Subcutaneous adipose tissue (tissue), 4 donors: ENCODE data around the gene LIG1. TPM values are rescaled to one million over a fixed set of nuclear protein-coding genes. Genes with fewer than 3 reads are reported as not detected.

Experiments
- total RNA-seq, 4 donors: library from RNA; depleted of rRNA; stranded (reverse); fragments of >200 nt; gene quantifications; one replicate each; pipeline ENCODE4 v1.1.0, GENCODE V29; 2016

The LIG1 gene
- total RNA-seq, 4 donors from 2014 or later = 2.3 to 22.0 (median 8.5) TPM

Other genes starting within 250 kb of the LIG1 start
- gene BSPH1, start 178.2 kb downstream of the LIG1 start, total RNA-seq = not detected
- not detected for gene ELSPBP1, start 175.7 kb downstream of the LIG1 start, total RNA-seq
- not detected for gene CABP5, start 126.3 kb downstream of the LIG1 start, total RNA-seq
- gene PLA2G4C, start 59.5 kb downstream of the LIG1 start, total RNA-seq = 10 to 100 TPM in 2 of 4 donors, 1 to 10 TPM in 2; 3.5 to 11.1 (median 8.9) TPM
- 1 to 10 TPM; 1.9 to 8.1 (median 3.0) TPM for gene ZSWIM9, start 336 bp upstream of the LIG1 start, total RNA-seq
- gene CARD8, start 85.6 kb upstream of the LIG1 start, total RNA-seq = 100 to 1,000 TPM in 1 of 4 donors, 10 to 100 TPM in 3; 42.5 to 103 (median 65.2) TPM
- gene ZNF114, start 99.7 kb upstream of the LIG1 start, total RNA-seq = under 1 TPM in 3 of 4 donors, not detected in 1; 0.19 to 0.65 (median 0.34) TPM
- gene EMP3, start 155.2 kb upstream of the LIG1 start, total RNA-seq = 10 to 100 TPM; 32.2 to 79.7 (median 57.2) TPM
- 10 to 100 TPM in 1 of 4 donors, 1 to 10 TPM in 3; 4.8 to 16.0 (median 7.0) TPM for gene TMEM143, start 193.6 kb upstream of the LIG1 start, total RNA-seq
- not detected for gene SYNGR4, start 194.0 kb upstream of the LIG1 start, total RNA-seq
- 10 to 100 TPM; 62.5 to 99.1 (median 78.6) TPM for gene KDELR1, start 221.2 kb upstream of the LIG1 start, total RNA-seq
- 1 to 10 TPM in 1 of 4 donors, under 1 TPM in 3; 0.16 to 1.0 (median 0.31) TPM for gene GRIN2D, start 223.3 kb upstream of the LIG1 start, total RNA-seq